PC-3 (cell line): ENCODE measurements around the gene UBXN10.

Experiments used
- EZH2 ChIP-seq: fragments of 300-600 bp; sonication (generic); IDR thresholded peaks from one replicate; pipeline ENCODE4 v1.6.1; 2017; ENCODE audit warnings: antibody characterized with exemption, mild to moderate bottlenecking, low read length; ENCODE audit not compliant: unreplicated experiment
- EZH2phosphoT487 ChIP-seq: fragments of 300-600 bp; sonication (generic); IDR thresholded peaks from 2 replicates; pipeline ENCODE4 v1.6.1; 2018; ENCODE audit warnings: mild to moderate bottlenecking, antibody characterized with exemption, low read length, borderline replicate concordance
- TF ChIP-seq, protein P1 (sequence below): fragments of 300-600 bp; sonication (generic); conservative IDR thresholded peaks from 2 replicates; pipeline ENCODE4 v1.5.1; 2017; ENCODE audit warnings: antibody characterized with exemption, low read depth, mild to moderate bottlenecking, low read length

- TF ChIP-seq, protein P1, sequence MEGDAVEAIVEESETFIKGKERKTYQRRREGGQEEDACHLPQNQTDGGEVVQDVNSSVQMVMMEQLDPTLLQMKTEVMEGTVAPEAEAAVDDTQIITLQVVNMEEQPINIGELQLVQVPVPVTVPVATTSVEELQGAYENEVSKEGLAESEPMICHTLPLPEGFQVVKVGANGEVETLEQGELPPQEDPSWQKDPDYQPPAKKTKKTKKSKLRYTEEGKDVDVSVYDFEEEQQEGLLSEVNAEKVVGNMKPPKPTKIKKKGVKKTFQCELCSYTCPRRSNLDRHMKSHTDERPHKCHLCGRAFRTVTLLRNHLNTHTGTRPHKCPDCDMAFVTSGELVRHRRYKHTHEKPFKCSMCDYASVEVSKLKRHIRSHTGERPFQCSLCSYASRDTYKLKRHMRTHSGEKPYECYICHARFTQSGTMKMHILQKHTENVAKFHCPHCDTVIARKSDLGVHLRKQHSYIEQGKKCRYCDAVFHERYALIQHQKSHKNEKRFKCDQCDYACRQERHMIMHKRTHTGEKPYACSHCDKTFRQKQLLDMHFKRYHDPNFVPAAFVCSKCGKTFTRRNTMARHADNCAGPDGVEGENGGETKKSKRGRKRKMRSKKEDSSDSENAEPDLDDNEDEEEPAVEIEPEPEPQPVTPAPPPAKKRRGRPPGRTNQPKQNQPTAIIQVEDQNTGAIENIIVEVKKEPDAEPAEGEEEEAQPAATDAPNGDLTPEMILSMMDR, result no peak
- TF ChIP-seq EZH2phosphoT487 (no peak), EZH2 (no peak)
These were observed 16.3 kb downstream of the UBXN10 start for GRCh38 chr1:20202166-20202565.
